Heart right ventricle (tissue), 16 donors: Measurements from ENCODE around the gene GALC. TPM values are rescaled to one million over a fixed set of nuclear protein-coding genes. Genes with fewer than 3 reads are reported as not detected.
A peak's percentile ranks its signal among the peaks of the same experiment; 100 is the strongest.

Source experiments
- ATAC-seq, 8 donors: fragments of 200-7000 bp; cut with Tn5 transposase; one replicate each; pipeline ENCODE4 v1.9.1; 2020; ENCODE audit warnings: mild to moderate bottlenecking in 8 of 8, moderate library complexity in 8 of 8, moderate number of reproducible peaks in 1 of 8
- DNase-seq, 2 donors: peaks; one replicate each; pipeline ENCODE4 v3.0.0-alpha.2; 2020
- H3K27ac ChIP-seq, 10 donors: fragments of 200-600 bp; sonication (generic) in 2 of 10; one replicate each; pipeline versions ENCODE4 v1.5.0 to v1.8.0; 2020 to 2022; ENCODE audit warnings: mild to moderate bottlenecking in 3 of 10
- H3K27me3 ChIP-seq, 7 donors: fragments of 200-600 bp; one replicate each; pipeline ENCODE4 v1.8.0; 2021 to 2022; ENCODE audit warnings: mild to moderate bottlenecking in 2 of 7
- H3K36me3 ChIP-seq, 9 donors: fragments of 200-600 bp; sonication (generic) in 1 of 9; one replicate each; pipeline versions ENCODE4 v1.5.0 to v1.8.0; 2020 to 2022; ENCODE audit warnings: mild to moderate bottlenecking in 2 of 9
- H3K4me1 ChIP-seq, 9 donors: fragments of 200-600 bp; sonication (generic) in 1 of 9; one replicate each; pipeline versions ENCODE4 v1.5.0 to v1.8.0; 2020 to 2022; ENCODE audit warnings: mild to moderate bottlenecking in 4 of 9
- H3K4me3 ChIP-seq, 10 donors: fragments of 200-600 bp; sonication (generic) in 2 of 10; one replicate each; pipeline versions ENCODE4 v1.5.0 to v1.8.0; 2020 to 2022; ENCODE audit warnings: mild to moderate bottlenecking in 7 of 10, moderate library complexity in 2 of 10
- H3K9me3 ChIP-seq, 11 donors: fragments of 200-600 bp in 10 of 11; sonication (generic) in 2 of 11; one replicate each; pipeline versions ENCODE4 v1.5.0 to v1.8.0; 2013 to 2022; ENCODE audit warnings: mild to moderate bottlenecking in 2 of 11, control low read depth in 1 of 11, moderate library complexity in 1 of 11
- WGBS, 2 donors: extraction: QIAGEN DNeasy Blood & Tissue Kit; methylation state at CpG; one replicate each; pipeline ENCODE4 v1.1.7; 2013; ENCODE audit warnings: inconsistent platforms in 1 of 2; 5-methylcytosine and 5-hydroxymethylcytosine counted together
- intact Hi-C, 10 donors: fragments of 100-400 bp; cut with DNase I; formaldehyde crosslinking; loops; one replicate each; pipeline versions ENCODE4 v1.11.1 to v1.14.2; 2022
- polyA plus RNA-seq, 2 donors: library from polyadenylated mRNA; stranded (reverse); fragments of 200-250 nt; gene quantifications; one replicate each; pipeline ENCODE4 v1.2.3, GENCODE V29; 2013
- total RNA-seq, 10 donors: library from RNA; stranded (reverse); fragmentation: NEBNext Ultra II Directional in 3 of 10; extraction: Animal tissue kit (Norgen Biotek cat#: 25700) in 3 of 10; gene quantifications; one replicate each; pipeline versions ENCODE4 v1.2.1 to v1.2.4, GENCODE V29; 2021 to 2023
- TF ChIP-seq, protein P1 (sequence below), 9 donors: fragments of 200-600 bp; sonication (generic) in 2 of 9; IDR thresholded peaks; one replicate each; pipeline versions ENCODE4 v1.5.0 to v1.8.0; 2021 to 2022; ENCODE audit warnings: antibody characterized with exemption in 9 of 9, mild to moderate bottlenecking in 5 of 9, moderate library complexity in 1 of 9
- donor health status: Arrhythmogenic right ventricular cardiomyopathy.
- donor health status: ischemic (EF 13 %, LVEDD 7.1; RV severe dilation, severe dysfunction).
- donor health status: healthy with polysubstance abuse.
- donor health status: DM: no; HTN: yes; CAD: no.
- donor health status: DM: no; HTN: no; CAD: no.
- donor health status: ischemic (EF 25% LVEDD 6.9; RV normal size, moderate dysfunction).
- donor health status: ischemic (EF 25% LVEDD 5.7; RV mildly dilated, moderate dysfunction).
- donor health status: healthy.
- donor health status: DM: yes; HTN: yes; CAD: no.
- donor health status: Ischemic cardiomyopathy.
- donor health status: ischemic (EF 35%, LVEDD 5.7; RV mildly dilated, moderate dysfunction).
- donor health status: nonischemic (EF 11% LVEDD 7.7; RV severe dilation, severe dysfunction).
- donor health status: DM: yes; HTN: yes; CAD: no.
- donor health status: PGD.
- donor health status: ischemic (EF 29% LVEDD 5.4; RV normal size, mild dysfunction).
- donor health status: nonischemic (EF 23%, LVEDD 6.1; RV moderate dilation, normal function).

The GALC gene
- total and polyA plus RNA-seq, 12 donors: 4.7 to 19.4 (median 14.1) TPM

DNA sequence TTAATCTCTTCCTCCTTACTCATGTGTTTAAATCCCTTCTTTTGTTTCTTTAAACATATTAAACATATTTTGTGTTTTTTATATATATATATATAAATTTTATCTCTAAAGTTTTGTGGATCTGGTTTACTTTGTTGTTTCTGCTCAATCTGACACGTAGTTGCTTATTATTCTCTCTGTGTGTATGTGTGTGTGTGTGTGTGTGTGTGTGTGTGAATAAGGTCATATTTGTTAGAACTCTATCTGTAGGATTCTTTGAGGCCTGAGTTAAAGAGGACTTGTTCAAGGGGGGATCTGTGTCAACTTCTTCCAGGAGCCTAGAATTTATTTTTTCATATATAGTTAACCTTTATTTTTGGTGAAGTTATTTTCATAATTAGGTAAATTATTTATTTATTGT, 14.6 kb upstream of the GALC start:
- H3K9me3 ChIP-seq: no peaks in the 10 kb centered on the region
- TF ChIP-seq, protein P1, sequence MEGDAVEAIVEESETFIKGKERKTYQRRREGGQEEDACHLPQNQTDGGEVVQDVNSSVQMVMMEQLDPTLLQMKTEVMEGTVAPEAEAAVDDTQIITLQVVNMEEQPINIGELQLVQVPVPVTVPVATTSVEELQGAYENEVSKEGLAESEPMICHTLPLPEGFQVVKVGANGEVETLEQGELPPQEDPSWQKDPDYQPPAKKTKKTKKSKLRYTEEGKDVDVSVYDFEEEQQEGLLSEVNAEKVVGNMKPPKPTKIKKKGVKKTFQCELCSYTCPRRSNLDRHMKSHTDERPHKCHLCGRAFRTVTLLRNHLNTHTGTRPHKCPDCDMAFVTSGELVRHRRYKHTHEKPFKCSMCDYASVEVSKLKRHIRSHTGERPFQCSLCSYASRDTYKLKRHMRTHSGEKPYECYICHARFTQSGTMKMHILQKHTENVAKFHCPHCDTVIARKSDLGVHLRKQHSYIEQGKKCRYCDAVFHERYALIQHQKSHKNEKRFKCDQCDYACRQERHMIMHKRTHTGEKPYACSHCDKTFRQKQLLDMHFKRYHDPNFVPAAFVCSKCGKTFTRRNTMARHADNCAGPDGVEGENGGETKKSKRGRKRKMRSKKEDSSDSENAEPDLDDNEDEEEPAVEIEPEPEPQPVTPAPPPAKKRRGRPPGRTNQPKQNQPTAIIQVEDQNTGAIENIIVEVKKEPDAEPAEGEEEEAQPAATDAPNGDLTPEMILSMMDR (IDR thresholded peaks at IDR 0.05): no peak
- peaks cover 0 to 13% (median 0%) of the 10 kb centered on the region in 9 donors for H3K36me3 ChIP-seq
- no peak for DNase-seq
- H3K4me1 ChIP-seq: peaks cover 0 to 67% (median 0%) of the 10 kb centered on the region in 9 donors
- no peaks in the 10 kb centered on the region for H3K27me3 ChIP-seq
- H3K27ac ChIP-seq: peak overlapping the region in 1 of 10 donors; percentile 87
- ATAC-seq: no peak
- H3K4me3 ChIP-seq: peak overlapping the region in 1 of 10 donors; percentile 54
- WGBS, 2 donors: 69 to 71% methylated on average over 1 of the region's 1 CpG
- intact Hi-C loops: no loop called here

DNA sequence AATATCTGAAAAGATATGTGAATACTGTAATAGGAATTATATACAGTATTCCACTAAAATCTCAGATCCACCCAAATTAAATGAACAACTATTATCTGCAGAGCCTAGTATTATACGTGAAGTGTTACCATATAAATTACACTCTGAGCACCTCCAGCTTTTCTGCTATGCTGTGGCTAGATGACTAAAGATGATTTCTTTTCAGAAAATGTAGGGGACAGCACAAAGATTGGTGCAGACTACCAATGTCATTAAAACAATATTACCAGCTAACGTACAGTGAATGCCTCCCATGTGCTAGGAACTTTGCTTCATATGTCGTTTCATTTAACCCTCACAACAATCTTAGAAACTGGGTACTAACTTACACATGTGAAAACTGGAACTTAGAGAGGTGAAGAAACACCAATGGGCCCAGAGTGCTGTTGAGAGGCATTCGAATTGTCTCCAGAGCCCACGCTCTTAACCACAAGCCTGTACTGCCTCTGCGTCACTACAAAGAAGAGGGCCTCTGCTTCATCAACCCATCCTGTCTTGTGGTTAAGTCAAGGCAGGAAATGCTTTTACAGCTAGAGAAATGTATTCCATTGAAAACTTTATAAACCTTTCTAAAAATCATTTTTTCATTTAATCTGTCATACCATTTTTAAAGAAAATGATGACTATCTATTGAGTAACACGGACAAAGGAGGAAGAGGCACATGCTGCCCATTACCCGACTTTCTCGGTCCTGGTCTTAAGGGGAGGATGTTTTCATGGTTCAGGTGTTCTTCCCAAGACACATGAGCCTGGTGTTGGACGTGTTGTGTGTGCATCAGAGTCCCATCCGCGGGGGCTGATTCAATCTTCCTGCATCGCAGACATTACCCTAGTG, 13.2 kb upstream of the GALC start:
- TF ChIP-seq, protein P1 (IDR thresholded peaks at IDR 0.05): no peak
- H3K4me1 ChIP-seq: peaks cover 0 to 75% (median 0%) of the 10 kb centered on the region in 9 donors
- peaks cover 0 to 5% (median 0%) of the 10 kb centered on the region in 9 donors for H3K36me3 ChIP-seq
- 88 to 89% methylated on average over 13 of the region's 13 CpGs for WGBS, 2 donors
- peak in 7 of 8 donors; percentile 48 to 88 (median 73) for ATAC-seq
- H3K9me3 ChIP-seq: no peaks in the 10 kb centered on the region
- intact Hi-C loops: no loop called here
- peak overlapping the region in 6 of 10 donors; percentile 1 to 54 (median 27) for H3K4me3 ChIP-seq
- H3K27me3 ChIP-seq: no peaks in the 10 kb centered on the region
- H3K27ac ChIP-seq: peak overlapping the region in 5 of 10 donors; percentile 4 to 87 (median 46)
- DNase-seq: no peak

DNA sequence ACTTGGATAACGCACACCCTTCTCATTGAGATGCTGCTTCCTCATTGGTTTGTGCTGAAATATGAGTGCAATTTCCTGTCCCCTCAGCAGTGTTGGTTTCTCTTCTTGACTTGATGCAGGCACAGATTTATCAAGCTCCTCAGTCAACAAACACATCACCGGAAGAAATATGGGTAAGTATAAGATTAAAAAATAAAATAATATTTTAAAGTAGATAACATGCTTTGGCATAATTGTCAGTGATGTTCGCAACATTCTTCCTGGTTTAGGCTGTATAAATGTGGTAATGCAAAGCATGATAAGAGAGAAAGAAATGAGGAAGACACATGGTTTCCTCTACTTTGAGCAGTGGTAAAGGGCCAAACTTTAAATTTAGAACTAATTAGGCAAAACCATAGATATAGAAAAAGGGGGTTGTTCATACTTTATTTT, 12.1 kb upstream of the GALC start, which contains the start of gene GPR65:
GPR65 (plus strand) TSS at position 86 of the 432 bp plus-strand sequence. CDS start 5,713 bp downstream, outside the sequence.
- 33 to 47% methylated on average over 3 of the region's 3 CpGs for WGBS, 2 donors
- intact Hi-C loops: no loop called here
- ATAC-seq (peak in 5 of 8 donors; percentile 51 to 74 (median 66)), DNase-seq (no peak)
- Histone ChIP-seq H3K36me3 (no peaks in the 10 kb centered on the region), H3K27ac (peak within 1 kb of the TSS in 4 of 10 donors; percentile 30 to 87 (median 56)), H3K4me3 (peak within 1 kb of the TSS in 6 of 10 donors; percentile 23 to 54 (median 34)), H3K9me3 (no peaks in the 10 kb centered on the region), H3K27me3 (no peaks in the 10 kb centered on the region), H3K4me1 (peaks cover 0 to 70% (median 0%) of the 10 kb centered on the region in 9 donors)
- TF ChIP-seq, protein P1 (IDR thresholded peaks at IDR 0.05): no peak

DNA sequence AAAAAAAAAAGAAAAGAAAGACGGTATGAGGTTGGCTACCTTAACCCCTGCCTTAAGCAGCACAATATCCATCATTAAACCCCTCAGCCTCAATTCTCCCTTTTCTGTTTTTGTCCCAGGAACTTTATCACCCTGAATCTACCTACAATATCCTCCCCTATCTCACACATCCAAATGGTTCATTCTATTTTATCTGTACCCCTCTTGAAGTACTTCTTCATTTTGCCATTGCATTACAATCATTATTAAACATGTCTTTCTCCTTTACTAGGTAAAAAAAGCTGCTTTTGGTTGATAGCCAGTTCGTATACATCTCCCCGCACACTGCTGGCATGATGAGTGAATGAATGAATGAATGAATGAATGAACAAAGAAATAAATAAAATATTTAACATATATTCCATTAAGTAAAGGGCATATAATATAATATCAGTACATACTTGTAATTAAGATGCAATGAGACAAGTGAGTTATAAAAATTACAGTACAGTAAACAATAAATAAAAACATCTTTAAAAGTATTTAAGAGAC, 11.6 kb upstream of the GALC start:
- no peaks in the 10 kb centered on the region for H3K36me3 ChIP-seq
- intact Hi-C loops: no loop called here
- TF ChIP-seq, protein P1 (IDR thresholded peaks at IDR 0.05): no peak
- H3K4me3 ChIP-seq: peak overlapping the region in 4 of 10 donors; percentile 31 to 54 (median 40)
- DNase-seq: no peak
- H3K9me3 ChIP-seq: no peaks in the 10 kb centered on the region
- ATAC-seq: no peak
- no peaks in the 10 kb centered on the region for H3K27me3 ChIP-seq
- peaks cover 0 to 70% (median 0%) of the 10 kb centered on the region in 9 donors for H3K4me1 ChIP-seq
- peak overlapping the region in 2 of 10 donors; percentile 66 to 87 for H3K27ac ChIP-seq
- 53 to 67% methylated on average over 3 of the region's 3 CpGs for WGBS, 2 donors
